Measurements from ENCODE around the gene ECE1. TPM values are rescaled to one million over a fixed set of nuclear protein-coding genes. Genes with fewer than 3 reads are reported as not detected.
A peak's percentile ranks its signal among the peaks of the same experiment; 100 is the strongest.

ECE1 gene
- total and polyA plus RNA-seq, 9 of the 15 experiments (the other 6 are each of a cell fraction or from before 2014, with no cell fraction given) = 0.56 to 34.8 (median 11.0) TPM

DNA sequence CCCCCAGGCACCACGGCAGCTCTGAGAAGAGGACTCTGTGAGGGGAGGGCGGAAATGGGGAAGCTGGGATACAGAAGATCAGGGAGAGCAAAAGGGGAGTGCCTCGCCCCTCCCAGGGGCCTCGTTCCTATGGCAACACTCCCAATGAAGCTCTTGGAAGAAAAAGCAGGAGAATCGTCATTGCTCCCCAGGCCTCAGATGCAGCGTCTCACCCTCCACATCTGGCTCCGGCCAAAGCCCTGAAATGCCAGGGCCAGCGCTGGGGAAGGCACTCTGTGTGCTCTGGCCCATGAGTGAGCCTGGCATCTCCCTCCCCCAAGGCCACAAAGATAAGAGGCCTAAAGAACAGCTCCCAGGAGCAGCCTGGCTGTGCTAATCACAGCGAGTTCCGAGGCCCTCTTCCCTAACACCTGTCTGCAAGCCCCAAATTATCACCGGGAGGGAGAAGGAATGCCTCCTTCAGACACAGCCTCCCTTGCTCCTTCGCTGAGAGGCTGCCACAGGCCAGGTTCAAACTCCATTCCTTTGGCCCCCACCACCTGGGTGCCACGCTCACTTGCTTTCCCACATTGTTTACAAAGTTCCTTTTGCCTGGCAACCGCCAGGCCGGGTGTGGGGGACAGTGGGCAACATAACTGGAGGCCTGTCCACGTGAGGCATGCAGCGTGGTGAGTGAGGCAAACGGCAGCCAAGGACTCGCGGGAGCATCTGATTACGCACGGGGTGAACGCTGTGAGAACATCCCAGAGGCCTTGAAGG is 27.8 kb downstream of the ECE1 start (continued):
- TF ChIP-seq L3MBTL2 (IDR thresholded peaks at IDR 0.05) (peak; percentile 67; the same call in 1 of the 2 replicates), TFAP4 (CRISPR knock-in tag; IDR thresholded peaks at IDR 0.05; ENCODE audit: borderline replicate concordance) (0 out of 2 replicates have a peak, but pooled peaks have one; percentile 17), ZNF830 (CRISPR knock-in tag; IDR thresholded peaks at IDR 0.05) (no peak), MYC (IDR thresholded peaks at IDR 0.05; ENCODE audit: low read depth, low read length) (peak; percentile 43; the same call in 1 of the 2 replicates), MYC (CRISPR knock-in tag; IDR thresholded peaks at IDR 0.05; ENCODE audit: borderline replicate concordance, low read depth) (no peak), USF2 (CRISPR knock-in tag; IDR thresholded peaks at IDR 0.05) (0 out of 2 replicates have a peak, but pooled peaks have one; percentile 28), REST (IDR thresholded peaks at IDR 0.05; ENCODE audit: borderline replicate concordance) (no peak), REST (CRISPR knock-in tag; IDR thresholded peaks at IDR 0.05; ENCODE audit: low read depth) (peak; percentile 37; the same call in 1 of the 2 replicates), ZNF740 (CRISPR knock-in tag; IDR thresholded peaks at IDR 0.05) (0 out of 2 replicates have a peak, but pooled peaks have one; percentile 47), ZNF740 (tag; IDR thresholded peaks at IDR 0.05) (no peak), RFX5 (IDR thresholded peaks at IDR 0.05; ENCODE audit: low read depth, low read length) (no peak), KDM1A (IDR thresholded peaks at IDR 0.05) (no peak), ZNF197 (CRISPR knock-in tag; IDR thresholded peaks at IDR 0.05; ENCODE audit: low read depth) (0 out of 2 replicates have a peak, but pooled peaks have one; percentile 29)
